CD4-positive, alpha-beta memory T cell (primary cell): Measurements from ENCODE around the gene RFXANK. TPM values are rescaled to one million over a fixed set of nuclear protein-coding genes. Genes with fewer than 3 reads are reported as not detected.
A peak's percentile ranks its signal among the peaks of the same experiment; 100 is the strongest.
"Not testable (repeated sequence)": the region's sequence is repeated elsewhere in the genome, so short reads cannot be mapped to it uniquely, and the experiment has no call there.

ENCODE experiments used
- CTCF ChIA-PET: fragments of 350-600 bp; sonication (Branson Sonifier 250); formaldehyde crosslinking; loops from one replicate; lab custom pipeline; 2021; ENCODE audit warnings: inconsistent platforms; ENCODE audit not compliant: partially characterized antibody; lab: Charles Lee
- POLR2A ChIA-PET: fragments of 350-600 bp; sonication (Branson Sonifier 250); formaldehyde crosslinking; loops from one replicate; lab custom pipeline; 2021; ENCODE audit not compliant: partially characterized antibody; lab: Charles Lee
- DNase-seq, 5 donors: peaks; one replicate each; pipeline versions ENCODE4 v3.0.0 to v3.0.0-alpha.2; 2020 to 2022; ENCODE audit warnings: mixed read lengths in 1 of 5
- H3K27ac ChIP-seq: one replicate; pipeline ENCODE4 v1.7.0; 2013; ENCODE audit warnings: low read depth, low read length
- H3K27me3 ChIP-seq: 2 replicates; pipeline ENCODE4 v1.7.0; 2013; ENCODE audit warnings: mild to moderate bottlenecking, low read length, moderate library complexity; ENCODE audit not compliant: insufficient read depth
- H3K36me3 ChIP-seq: 2 replicates; pipeline ENCODE4 v1.7.0; 2013; ENCODE audit warnings: mild to moderate bottlenecking, low read length, moderate library complexity; ENCODE audit not compliant: insufficient read depth
- H3K4me1 ChIP-seq: 2 replicates; pipeline ENCODE4 v1.7.0; 2013; ENCODE audit warnings: mild to moderate bottlenecking, low read length, moderate library complexity; ENCODE audit not compliant: insufficient read depth
- H3K4me3 ChIP-seq, 2 donors: one replicate each; pipeline ENCODE4 v1.7.0; 2013; ENCODE audit warnings: low read length in 2 of 2, mild to moderate bottlenecking in 1 of 2
- H3K9me3 ChIP-seq, 2 donors: one replicate each; pipeline ENCODE4 v1.7.0; 2013; ENCODE audit warnings: low read length in 2 of 2, control low read depth in 1 of 2; ENCODE audit not compliant: control insufficient read depth in 1 of 2
- H3K27ac Mint-ChIP-seq, 7 donors: one replicate each; pipeline ENCODE4 v1.8.0; 2020 to 2021; ENCODE audit warnings: mixed read lengths in 7 of 7, mild to moderate bottlenecking in 6 of 7, inconsistent platforms in 3 of 7, moderate library complexity in 3 of 7
- H3K27me3 Mint-ChIP-seq, 2 donors: one replicate each; pipeline ENCODE4 v1.8.0; 2020 to 2021; ENCODE audit warnings: mixed read lengths in 2 of 2
- H3K36me3 Mint-ChIP-seq, 2 donors: one replicate each; pipeline ENCODE4 v1.8.0; 2020 to 2021; ENCODE audit warnings: mixed read lengths in 2 of 2, inconsistent platforms in 1 of 2, mild to moderate bottlenecking in 1 of 2
- H3K4me1 Mint-ChIP-seq, 4 donors: one replicate each; pipeline ENCODE4 v1.8.0; 2020 to 2021; ENCODE audit warnings: mixed read lengths in 4 of 4, mild to moderate bottlenecking in 1 of 4
- H3K4me3 Mint-ChIP-seq, 8 donors: one replicate each; pipeline ENCODE4 v1.8.0; 2020 to 2021; ENCODE audit warnings: mixed read lengths in 8 of 8, mild to moderate bottlenecking in 7 of 8, moderate library complexity in 6 of 8, inconsistent platforms in 3 of 8
- H3K9me3 Mint-ChIP-seq, 8 donors: one replicate each; pipeline ENCODE4 v1.8.0; 2020 to 2021; ENCODE audit warnings: mixed read lengths in 8 of 8, mild to moderate bottlenecking in 5 of 8, inconsistent platforms in 3 of 8, moderate library complexity in 1 of 8
- intact Hi-C: fragments of 100-400 bp; cut with micrococcal nuclease; formaldehyde crosslinking; loops from one replicate; pipeline ENCODE4 v1.15.1; 2023
- polyA plus RNA-seq, 2 donors: library from polyadenylated mRNA; unstranded; fragments of 300-500 nt; fragmentation: Illumina TruSeq; gene quantifications; one replicate each; pipeline ENCODE4 v1.2.3, GENCODE V29; 2021
- total RNA-seq, 2 experiments: library from RNA; stranded (reverse); gene quantifications; one replicate each; pipeline ENCODE4 v1.2.3, GENCODE V29; 2021

The RFXANK gene
- total and polyA plus RNA-seq, 4 experiments from 2014 or later = 67.6 to 81.4 (median 73.4) TPM

- ChIA-PET CTCF (interaction anchor here (1.2 kb wide), 1 partner anchor 117 kb away, joined by 4 read pairs; no protein-coding TSS in a partner anchor), POLR2A (no interaction called here)
- H3K4me3 ChIP-seq = peak within 1 kb of the TSS in 1 of 2 donors; percentile 5
- H3K27me3 ChIP-seq = no peaks in the 10 kb centered on the region
- H3K4me1 ChIP-seq = peaks cover 14% of the 10 kb centered on the region
- intact Hi-C loops = no loop called here
- no peaks in the 10 kb centered on the region for H3K9me3 Mint-ChIP-seq
- DNase-seq = peak; percentile 68 to 85 (median 73)
- peaks cover 0 to 8% of the 10 kb centered on the region in 2 donors for H3K36me3 Mint-ChIP-seq
- H3K4me3 Mint-ChIP-seq = peak within 1 kb of the TSS in 7 of 8 donors; percentile 60 to 82 (median 71)
- peak within 1 kb of the TSS in 6 of 7 donors; percentile 25 to 79 (median 60) for H3K27ac Mint-ChIP-seq
- H3K9me3 ChIP-seq = no peaks in the 10 kb centered on the region
- peaks cover 1% of the 10 kb centered on the region in 2 donors for H3K27me3 Mint-ChIP-seq
- H3K36me3 ChIP-seq = no peaks in the 10 kb centered on the region
- no peak within 1 kb of the TSS for H3K27ac ChIP-seq
- H3K4me1 Mint-ChIP-seq = peaks cover 12 to 17% (median 14%) of the 10 kb centered on the region in 4 donors
These were observed 21.8 kb upstream of the RFXANK start, which contains the start of gene MEF2B for GRCh38 chr19:19170053-19170872. Gene MEF2B, minus strand, starts transcription at chr19:19170263. Its CDS starts 19,528 bp downstream, at chr19:19150735.

GRCh38 chr19:19170873-19171672 is 21.0 kb upstream of the RFXANK start:
- Histone ChIP-seq H3K36me3 (no peaks in the 10 kb centered on the region), H3K27ac (no peak overlapping the region), H3K9me3 (no peaks in the 10 kb centered on the region), H3K4me3 (no peak overlapping the region), H3K27me3 (no peaks in the 10 kb centered on the region), H3K4me1 (peaks cover 14% of the 10 kb centered on the region)
- intact Hi-C loops = no loop called here
- H3K36me3 Mint-ChIP-seq = peaks cover 0 to 8% of the 10 kb centered on the region in 2 donors
- H3K27me3 Mint-ChIP-seq = peaks cover 1% of the 10 kb centered on the region in 2 donors
- ChIA-PET CTCF (no interaction called here), POLR2A (no interaction called here)
- no peak for DNase-seq
- H3K27ac Mint-ChIP-seq = peak overlapping the region in 6 of 7 donors; percentile 9 to 83 (median 57)
- peak overlapping the region in 2 of 8 donors; percentile 20 to 63 for H3K4me3 Mint-ChIP-seq
- H3K4me1 Mint-ChIP-seq = peaks cover 12 to 17% (median 14%) of the 10 kb centered on the region in 4 donors
- no peaks in the 10 kb centered on the region for H3K9me3 Mint-ChIP-seq

- Histone ChIP-seq H3K27me3 (no peaks in the 10 kb centered on the region), H3K27ac (no peak overlapping the region), H3K9me3 (no peaks in the 10 kb centered on the region), H3K4me1 (peaks cover 14% of the 10 kb centered on the region), H3K4me3 (no peak overlapping the region), H3K36me3 (no peaks in the 10 kb centered on the region)
- ChIA-PET POLR2A (interaction anchor here (0.6 kb wide), 1 partner anchor 20 kb away, joined by 3 read pairs; the partner anchor contains the start of genes BORCS8 and RFXANK), CTCF (no interaction called here)
- intact Hi-C loops = no loop called here
- no peak for DNase-seq
- H3K9me3 Mint-ChIP-seq = no peaks in the 10 kb centered on the region
- peaks cover 1% of the 10 kb centered on the region in 2 donors for H3K27me3 Mint-ChIP-seq
- H3K4me1 Mint-ChIP-seq = peaks cover 12 to 17% (median 14%) of the 10 kb centered on the region in 4 donors
- H3K27ac Mint-ChIP-seq = peak overlapping the region in 1 of 7 donors; percentile 66
- H3K4me3 Mint-ChIP-seq = no peak overlapping the region
- H3K36me3 Mint-ChIP-seq = peaks cover 0 to 15% of the 10 kb centered on the region in 2 donors
These were observed 20.1 kb upstream of the RFXANK start for GRCh38 chr19:19171821-19172532.

GRCh38 chr19:19173243-19173642 is 18.8 kb upstream of the RFXANK start:
- CTCF ChIA-PET = interaction anchor here (0.7 to 2.9 kb wide), 3 partner anchors 17 to 1708 kb away, joined by 3 to 25 read pairs (median 18); no protein-coding TSS in a partner anchor
- intact Hi-C loops, H3K27me3 Mint-ChIP-seq, H3K27ac Mint-ChIP-seq, DNase-seq, H3K9me3 Mint-ChIP-seq, POLR2A ChIA-PET, H3K9me3 ChIP-seq, H3K27ac ChIP-seq, H3K36me3 ChIP-seq, H3K4me3 ChIP-seq, H3K27me3 ChIP-seq, H3K4me3 Mint-ChIP-seq: not testable (repeated sequence)
- Mint-ChIP-seq H3K4me1 (peaks cover 12 to 17% (median 14%) of the 10 kb centered on the region in 4 donors), H3K36me3 (peaks cover 0 to 20% of the 10 kb centered on the region in 2 donors)
- peaks cover 14% of the 10 kb centered on the region for H3K4me1 ChIP-seq

- no peaks in the 10 kb centered on the region for H3K36me3 ChIP-seq
- DNase-seq = no peak
- no peaks in the 10 kb centered on the region for H3K27me3 ChIP-seq
- Mint-ChIP-seq H3K4me1 (peaks cover 0 to 2% (median under 1%) of the 10 kb centered on the region in 4 donors), H3K9me3 (no peaks in the 10 kb centered on the region), H3K27ac (no peak overlapping the region), H3K36me3 (peaks cover 13 to 34% of the 10 kb centered on the region in 2 donors), H3K4me3 (no peak overlapping the region), H3K27me3 (no peaks in the 10 kb centered on the region)
- H3K9me3 ChIP-seq = no peaks in the 10 kb centered on the region
- no peaks in the 10 kb centered on the region for H3K4me1 ChIP-seq
- intact Hi-C loops = no loop called here
- CTCF ChIA-PET = interaction anchor here (1.3 to 2.5 kb wide), 2 partner anchors 10 to 31 kb away, joined by 4 to 9 read pairs; no protein-coding TSS in a partner anchor
- POLR2A ChIA-PET = no interaction called here
- H3K4me3 ChIP-seq = no peak overlapping the region
- H3K27ac ChIP-seq = no peak overlapping the region
These were observed 15.1 kb upstream of the RFXANK start for GRCh38 chr19:19176950-19177349.

GRCh38 chr19:19179548-19180441 is 12.3 kb upstream of the RFXANK start:
- peaks cover 3% of the 10 kb centered on the region for H3K36me3 ChIP-seq
- POLR2A ChIA-PET = interaction anchor here (1.0 kb wide), 1 partner anchor 12 kb away, joined by 3 read pairs; the partner anchor contains the start of gene BORCS8

More at GRCh38 chr19:19179548-19180441, 12.3 kb upstream of the RFXANK start:
- peak overlapping the region in 1 of 7 donors; percentile 19 for H3K27ac Mint-ChIP-seq
- Histone ChIP-seq H3K27me3 (no peaks in the 10 kb centered on the region), H3K27ac (no peak overlapping the region), H3K9me3 (no peaks in the 10 kb centered on the region), H3K4me1 (no peaks in the 10 kb centered on the region), H3K4me3 (no peak overlapping the region)
- intact Hi-C loops = no loop called here
- H3K27me3 Mint-ChIP-seq = no peaks in the 10 kb centered on the region
- no peaks in the 10 kb centered on the region for H3K9me3 Mint-ChIP-seq
- H3K4me1 Mint-ChIP-seq = peaks cover 0 to 3% (median under 1%) of the 10 kb centered on the region in 4 donors
- H3K36me3 Mint-ChIP-seq = peaks cover 24 to 43% of the 10 kb centered on the region in 2 donors
- no peak overlapping the region for H3K4me3 Mint-ChIP-seq
- DNase-seq = no peak
- CTCF ChIA-PET = no interaction called here
